C4-2B (cell line): ENCODE data around the gene GOLGA1.

ENCODE experiments used
- H3K27ac ChIP-seq: fragments of 450-650 bp; 2 replicates; pipeline ENCODE4 v1.5.1; 2017
- CTCF ChIP-seq: fragments of 450-650 bp; conservative IDR thresholded peaks from 2 replicates; pipeline ENCODE4 v1.5.1; 2017; ENCODE audit warnings: mild to moderate bottlenecking
- ZFX ChIP-seq: fragments of 450-650 bp; IDR thresholded peaks from 2 replicates; pipeline ENCODE4 v1.6.1; 2017

Gene GOLGA1

GRCh38 chr9:124871156-124871561 lies 69.7 kb downstream of the GOLGA1 start:
- TF ChIP-seq CTCF: no peak
- H3K27ac ChIP-seq: peak overlapping the region; percentile 92

- TF ChIP-seq CTCF (no peak), ZFX (no peak)
- H3K27ac ChIP-seq: peak overlapping the region; percentile 92
These were observed 70.2 kb downstream of the GOLGA1 start for GRCh38 chr9:124870723-124871122.

- no peak for TF ChIP-seq ZFX
- TF ChIP-seq CTCF: no peak
- peak overlapping the region; percentile 92 for H3K27ac ChIP-seq
These were observed 70.8 kb downstream of the GOLGA1 start for GRCh38 chr9:124869986-124870560.

- peak; percentile 69; the same call in 1 of the 2 replicates for TF ChIP-seq ZFX
- no peak for TF ChIP-seq CTCF
- H3K27ac ChIP-seq: peak overlapping the region; percentile 92
These were observed 71.4 kb downstream of the GOLGA1 start for GRCh38 chr9:124869466-124869985.

- H3K27ac ChIP-seq: peak overlapping the region; percentile 92
- TF ChIP-seq CTCF (no peak), ZFX (peak; percentile 87)
These were observed 72.1 kb downstream of the GOLGA1 start for GRCh38 chr9:124868511-124869465.

- H3K27ac ChIP-seq: no peak overlapping the region; the same call in 1 of the 2 replicates
- no peak for TF ChIP-seq ZFX
- TF ChIP-seq CTCF: no peak
These were observed 77.5 kb downstream of the GOLGA1 start for GRCh38 chr9:124863371-124863871.
